SK-N-SH treated with all-trans-retinoic acid at 6 μM for 48 hours (cell line): ENCODE results near the gene JMJD8.

Source experiments
- BACH2 ChIP-seq: fragments of 250-450 bp; sonication (Bioruptor Pico); IDR thresholded peaks from 2 replicates; pipeline ENCODE4 v1.9.0; 2021; ENCODE audit warnings: mild to moderate bottlenecking, borderline replicate concordance
- CREB5 ChIP-seq: fragments of 250-450 bp; sonication (Bioruptor Pico); IDR thresholded peaks from 2 replicates; pipeline ENCODE4 v1.5.1; 2020; ENCODE audit warnings: low read depth, mild to moderate bottlenecking, moderate library complexity
- GLIS3 ChIP-seq: fragments of 250-450 bp; sonication (Bioruptor Pico); IDR thresholded peaks from 2 replicates; pipeline ENCODE4 v1.5.0; 2020; ENCODE audit warnings: mild to moderate bottlenecking, moderate library complexity
- OSR1 ChIP-seq: fragments of 250-450 bp; sonication (Bioruptor Pico); IDR thresholded peaks from 2 replicates; pipeline ENCODE4 v1.8.0; 2022; ENCODE audit warnings: moderate library complexity, mild to moderate bottlenecking, inconsistent platforms
- SNAI2 ChIP-seq: fragments of 250-450 bp; sonication (Bioruptor Pico); IDR thresholded peaks from 2 replicates; pipeline ENCODE4 v1.5.0; 2020; ENCODE audit warnings: mild to moderate bottlenecking, moderate library complexity
- ZC3H10 ChIP-seq: fragments of 250-450 bp; sonication (Bioruptor Pico); IDR thresholded peaks from 2 replicates; pipeline ENCODE4 v1.5.1; 2021; ENCODE audit warnings: mild to moderate bottlenecking, moderate library complexity
- ZFP30 ChIP-seq: fragments of 450-650 bp; formaldehyde crosslinking; IDR thresholded peaks from 2 replicates; pipeline ENCODE4 v1.5.0; 2022; ENCODE audit warnings: mild to moderate bottlenecking, moderate library complexity
- TF ChIP-seq, protein P1 (sequence below): fragments of 250-450 bp; sonication (Bioruptor Pico); IDR thresholded peaks from 2 replicates; pipeline ENCODE4 v1.5.1; 2021; ENCODE audit warnings: mild to moderate bottlenecking, moderate library complexity
- TF ChIP-seq, protein P2 (sequence below): fragments of 250-450 bp; sonication (Bioruptor Pico); IDR thresholded peaks from 2 replicates; pipeline ENCODE4 v1.8.0; 2020; ENCODE audit warnings: mild to moderate bottlenecking, moderate library complexity, borderline replicate concordance
- TF ChIP-seq, protein P3 (sequence below): fragments of 250-450 bp; sonication (Bioruptor Pico); IDR thresholded peaks from 2 replicates; pipeline ENCODE4 v1.5.0; 2020; ENCODE audit warnings: mild to moderate bottlenecking, moderate library complexity

DNA sequence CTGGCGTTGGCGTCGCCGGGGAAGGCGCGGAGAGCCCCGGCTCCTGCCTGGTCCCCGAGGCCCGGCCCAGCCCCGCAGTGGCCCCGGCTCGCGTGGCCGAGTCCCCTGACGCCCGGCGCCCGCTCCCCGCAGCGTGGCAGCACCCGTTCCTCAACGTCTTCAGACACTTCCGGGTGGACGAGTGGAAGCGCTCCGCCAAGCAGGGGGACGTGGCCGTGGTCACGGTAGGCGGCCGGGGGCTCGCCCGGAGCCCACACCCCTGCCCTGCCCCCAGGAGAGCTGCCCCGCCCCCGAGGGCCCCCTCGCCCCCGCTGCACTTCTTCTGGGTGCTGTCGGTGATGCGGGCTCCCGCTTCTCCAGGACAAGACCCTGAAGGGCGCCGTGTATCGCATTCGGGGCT, 34.5 kb downstream of the JMJD8 start:
- TF ChIP-seq OSR1 (no peak), CREB5 (CRISPR knock-in tag) (no peak), SNAI2 (no peak), ZC3H10 (CRISPR knock-in tag) (no peak), ZFP30 (CRISPR knock-in tag) (no peak), BACH2 (CRISPR knock-in tag) (no peak), GLIS3 (CRISPR knock-in tag) (no peak)
- TF ChIP-seq, protein P1, sequence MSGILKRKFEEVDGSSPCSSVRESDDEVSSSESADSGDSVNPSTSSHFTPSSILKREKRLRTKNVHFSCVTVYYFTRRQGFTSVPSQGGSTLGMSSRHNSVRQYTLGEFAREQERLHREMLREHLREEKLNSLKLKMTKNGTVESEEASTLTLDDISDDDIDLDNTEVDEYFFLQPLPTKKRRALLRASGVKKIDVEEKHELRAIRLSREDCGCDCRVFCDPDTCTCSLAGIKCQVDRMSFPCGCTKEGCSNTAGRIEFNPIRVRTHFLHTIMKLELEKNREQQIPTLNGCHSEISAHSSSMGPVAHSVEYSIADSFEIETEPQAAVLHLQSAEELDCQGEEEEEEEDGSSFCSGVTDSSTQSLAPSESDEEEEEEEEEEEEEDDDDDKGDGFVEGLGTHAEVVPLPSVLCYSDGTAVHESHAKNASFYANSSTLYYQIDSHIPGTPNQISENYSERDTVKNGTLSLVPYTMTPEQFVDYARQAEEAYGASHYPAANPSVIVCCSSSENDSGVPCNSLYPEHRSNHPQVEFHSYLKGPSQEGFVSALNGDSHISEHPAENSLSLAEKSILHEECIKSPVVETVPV (CRISPR knock-in tag): no peak
- TF ChIP-seq, protein P2, sequence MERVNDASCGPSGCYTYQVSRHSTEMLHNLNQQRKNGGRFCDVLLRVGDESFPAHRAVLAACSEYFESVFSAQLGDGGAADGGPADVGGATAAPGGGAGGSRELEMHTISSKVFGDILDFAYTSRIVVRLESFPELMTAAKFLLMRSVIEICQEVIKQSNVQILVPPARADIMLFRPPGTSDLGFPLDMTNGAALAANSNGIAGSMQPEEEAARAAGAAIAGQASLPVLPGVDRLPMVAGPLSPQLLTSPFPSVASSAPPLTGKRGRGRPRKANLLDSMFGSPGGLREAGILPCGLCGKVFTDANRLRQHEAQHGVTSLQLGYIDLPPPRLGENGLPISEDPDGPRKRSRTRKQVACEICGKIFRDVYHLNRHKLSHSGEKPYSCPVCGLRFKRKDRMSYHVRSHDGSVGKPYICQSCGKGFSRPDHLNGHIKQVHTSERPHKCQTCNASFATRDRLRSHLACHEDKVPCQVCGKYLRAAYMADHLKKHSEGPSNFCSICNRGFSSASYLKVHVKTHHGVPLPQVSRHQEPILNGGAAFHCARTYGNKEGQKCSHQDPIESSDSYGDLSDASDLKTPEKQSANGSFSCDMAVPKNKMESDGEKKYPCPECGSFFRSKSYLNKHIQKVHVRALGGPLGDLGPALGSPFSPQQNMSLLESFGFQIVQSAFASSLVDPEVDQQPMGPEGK (CRISPR knock-in tag): no peak
- TF ChIP-seq, protein P3, sequence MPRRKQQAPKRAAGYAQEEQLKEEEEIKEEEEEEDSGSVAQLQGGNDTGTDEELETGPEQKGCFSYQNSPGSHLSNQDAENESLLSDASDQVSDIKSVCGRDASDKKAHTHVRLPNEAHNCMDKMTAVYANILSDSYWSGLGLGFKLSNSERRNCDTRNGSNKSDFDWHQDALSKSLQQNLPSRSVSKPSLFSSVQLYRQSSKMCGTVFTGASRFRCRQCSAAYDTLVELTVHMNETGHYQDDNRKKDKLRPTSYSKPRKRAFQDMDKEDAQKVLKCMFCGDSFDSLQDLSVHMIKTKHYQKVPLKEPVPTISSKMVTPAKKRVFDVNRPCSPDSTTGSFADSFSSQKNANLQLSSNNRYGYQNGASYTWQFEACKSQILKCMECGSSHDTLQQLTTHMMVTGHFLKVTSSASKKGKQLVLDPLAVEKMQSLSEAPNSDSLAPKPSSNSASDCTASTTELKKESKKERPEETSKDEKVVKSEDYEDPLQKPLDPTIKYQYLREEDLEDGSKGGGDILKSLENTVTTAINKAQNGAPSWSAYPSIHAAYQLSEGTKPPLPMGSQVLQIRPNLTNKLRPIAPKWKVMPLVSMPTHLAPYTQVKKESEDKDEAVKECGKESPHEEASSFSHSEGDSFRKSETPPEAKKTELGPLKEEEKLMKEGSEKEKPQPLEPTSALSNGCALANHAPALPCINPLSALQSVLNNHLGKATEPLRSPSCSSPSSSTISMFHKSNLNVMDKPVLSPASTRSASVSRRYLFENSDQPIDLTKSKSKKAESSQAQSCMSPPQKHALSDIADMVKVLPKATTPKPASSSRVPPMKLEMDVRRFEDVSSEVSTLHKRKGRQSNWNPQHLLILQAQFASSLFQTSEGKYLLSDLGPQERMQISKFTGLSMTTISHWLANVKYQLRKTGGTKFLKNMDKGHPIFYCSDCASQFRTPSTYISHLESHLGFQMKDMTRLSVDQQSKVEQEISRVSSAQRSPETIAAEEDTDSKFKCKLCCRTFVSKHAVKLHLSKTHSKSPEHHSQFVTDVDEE (CRISPR knock-in tag): no peak
